HUDEP-2 (cell line): ENCODE measurements around the gene RANBP2.
A peak's percentile ranks its signal among the peaks of the same experiment; 100 is the strongest.
"Not testable (repeated sequence)": the region's sequence is repeated elsewhere in the genome, so short reads cannot be mapped to it uniquely, and the experiment has no call there.

Experiments used
- DNase-seq, 76 experiments: peaks; one replicate each; lab custom pipeline; 2025; ENCODE audit not compliant: unreplicated experiment in 76 of 76; lab: John Stamatoyannopoulos, UW

RANBP2 gene

GRCh38 chr2:108719149-108720044 is at the start of gene RANBP2:
Gene RANBP2, plus strand, starts transcription at chr2:108719482. Its CDS starts 125 bp downstream, at chr2:108719607.
- peak in 75 of 76 experiments; percentile 14 to 95 (median 89) for DNase-seq

- DNase-seq: not testable (repeated sequence)
These were observed 49.0 kb upstream of the RANBP2 start for GRCh38 chr2:108670282-108670681.

- DNase-seq: not testable (repeated sequence)
These were observed 47.0 kb upstream of the RANBP2 start for GRCh38 chr2:108672200-108672805.

- not testable (repeated sequence) for DNase-seq
These were observed 42.8 kb upstream of the RANBP2 start for GRCh38 chr2:108676522-108676921.

GRCh38 chr2:108677239-108677744 is 42.0 kb upstream of the RANBP2 start:
- DNase-seq: not testable (repeated sequence)

- DNase-seq: not testable (repeated sequence)
These were observed 41.1 kb upstream of the RANBP2 start for GRCh38 chr2:108678198-108678651.

GRCh38 chr2:108680805-108681204 is 38.5 kb upstream of the RANBP2 start:
- not testable (repeated sequence) for DNase-seq

GRCh38 chr2:108688818-108689756 is 30.2 kb upstream of the RANBP2 start:
- not testable (repeated sequence) for DNase-seq

GRCh38 chr2:108690001-108690400 is 29.3 kb upstream of the RANBP2 start:
- DNase-seq: peak in 1 of 76 experiments; percentile 7

- no peak for DNase-seq
These were observed 27.8 kb upstream of the RANBP2 start for GRCh38 chr2:108691447-108691846.

- peak in 1 of 76 experiments; percentile 5 for DNase-seq
These were observed 18.1 kb upstream of the RANBP2 start for GRCh38 chr2:108701208-108701607.

GRCh38 chr2:108701806-108702205 is 17.5 kb upstream of the RANBP2 start:
- DNase-seq: no peak

GRCh38 chr2:108704871-108705270 is 14.4 kb upstream of the RANBP2 start:
- DNase-seq: peak in 1 of 76 experiments; percentile 2

GRCh38 chr2:108707300-108707699 is 12.0 kb upstream of the RANBP2 start:
- DNase-seq: no peak

- not testable (repeated sequence) for DNase-seq
These were observed 2.3 kb upstream of the RANBP2 start for GRCh38 chr2:108716971-108717370.

- DNase-seq: not testable (repeated sequence)
These were observed 6.8 kb downstream of the RANBP2 start for GRCh38 chr2:108726048-108726447.

GRCh38 chr2:108734656-108735055 is 15.4 kb downstream of the RANBP2 start:
- not testable (repeated sequence) for DNase-seq

- DNase-seq: not testable (repeated sequence)
These were observed 38.7 kb downstream of the RANBP2 start for GRCh38 chr2:108757973-108758372.

GRCh38 chr2:108762618-108763017 is 43.3 kb downstream of the RANBP2 start:
- not testable (repeated sequence) for DNase-seq

GRCh38 chr2:108766671-108767070 is 47.4 kb downstream of the RANBP2 start:
- DNase-seq: not testable (repeated sequence)
